ENCODE measurements around the gene CD300LF.
A peak's percentile ranks its signal among the peaks of the same experiment; 100 is the strongest.

The CD300LF gene

GRCh38 chr17:74760404-74761105 lies 47.8 kb upstream of the CD300LF start:
- Histone ChIP-seq H3K4me1 (ENCODE audit: insufficient read depth, low read length, severe bottlenecking) (peaks cover 7% of the 10 kb centered on the region), H3K27me3 (ENCODE audit: insufficient read depth, low read length) (no peaks in the 10 kb centered on the region), H3K4me3 (ENCODE audit: low read depth, low read length, poor library complexity, severe bottlenecking) (no peak overlapping the region), H3K9ac (ENCODE audit: low read length) (no peak overlapping the region), H3K9me2 (ENCODE audit: low read depth, low read length) (no peaks in the 10 kb centered on the region), H3K36me3 (ENCODE audit: insufficient read depth, low read length) (no peaks in the 10 kb centered on the region), H2AFZ (ENCODE audit: low read length) (no peak overlapping the region), H3K79me2 (ENCODE audit: insufficient read depth, low read length) (no peaks in the 10 kb centered on the region), H3K27ac (ENCODE audit: low read depth, low read length, poor library complexity, severe bottlenecking) (no peak overlapping the region), H3K9me3 (ENCODE audit: low read length) (no peaks in the 10 kb centered on the region), H3K4me2 (ENCODE audit: low read length) (no peak overlapping the region), H3F3A (ENCODE audit: insufficient read depth, low read length) (no peaks in the 10 kb centered on the region), H4K20me1 (ENCODE audit: insufficient read depth, low read length) (no peaks in the 10 kb centered on the region)
- TF ChIP-seq CTCF (IDR thresholded peaks at IDR 0.05; ENCODE audit: low read length) (no peak), EZH2 (IDR thresholded peaks at IDR 0.05; ENCODE audit: borderline replicate concordance, low read length) (no peak)

GRCh38 chr17:74759941-74760340 lies 47.2 kb upstream of the CD300LF start:
- Histone ChIP-seq H3K4me1 (ENCODE audit: insufficient read depth, low read length, severe bottlenecking) (peaks cover 7% of the 10 kb centered on the region), H3K79me2 (ENCODE audit: insufficient read depth, low read length) (no peaks in the 10 kb centered on the region), H3K36me3 (ENCODE audit: insufficient read depth, low read length) (no peaks in the 10 kb centered on the region), H3K9ac (ENCODE audit: low read length) (no peak overlapping the region), H3K27me3 (ENCODE audit: insufficient read depth, low read length) (no peaks in the 10 kb centered on the region), H3K27ac (ENCODE audit: low read depth, low read length, poor library complexity, severe bottlenecking) (no peak overlapping the region), H3F3A (ENCODE audit: insufficient read depth, low read length) (no peaks in the 10 kb centered on the region), H3K4me3 (ENCODE audit: low read depth, low read length, poor library complexity, severe bottlenecking) (no peak overlapping the region), H3K9me2 (ENCODE audit: low read depth, low read length) (no peaks in the 10 kb centered on the region), H2AFZ (ENCODE audit: low read length) (no peak overlapping the region), H3K4me2 (ENCODE audit: low read length) (no peak overlapping the region), H3K9me3 (ENCODE audit: low read length) (no peaks in the 10 kb centered on the region), H4K20me1 (ENCODE audit: insufficient read depth, low read length) (no peaks in the 10 kb centered on the region)
- no peak for TF ChIP-seq EZH2 (IDR thresholded peaks at IDR 0.05; ENCODE audit: borderline replicate concordance, low read length)
- TF ChIP-seq CTCF (IDR thresholded peaks at IDR 0.05; ENCODE audit: low read length) = no peak

GRCh38 chr17:74759243-74759801 lies 46.6 kb upstream of the CD300LF start:
- Histone ChIP-seq H4K20me1 (ENCODE audit: insufficient read depth, low read length) (no peaks in the 10 kb centered on the region), H3F3A (ENCODE audit: insufficient read depth, low read length) (no peaks in the 10 kb centered on the region), H3K79me2 (ENCODE audit: insufficient read depth, low read length) (no peaks in the 10 kb centered on the region), H3K36me3 (ENCODE audit: insufficient read depth, low read length) (no peaks in the 10 kb centered on the region), H3K4me3 (ENCODE audit: low read depth, low read length, poor library complexity, severe bottlenecking) (no peak overlapping the region), H3K4me2 (ENCODE audit: low read length) (no peak overlapping the region), H3K9me3 (ENCODE audit: low read length) (no peaks in the 10 kb centered on the region), H3K4me1 (ENCODE audit: insufficient read depth, low read length, severe bottlenecking) (peaks cover 7% of the 10 kb centered on the region), H3K27ac (ENCODE audit: low read depth, low read length, poor library complexity, severe bottlenecking) (no peak overlapping the region), H3K9ac (ENCODE audit: low read length) (no peak overlapping the region), H3K9me2 (ENCODE audit: low read depth, low read length) (no peaks in the 10 kb centered on the region), H3K27me3 (ENCODE audit: insufficient read depth, low read length) (no peaks in the 10 kb centered on the region), H2AFZ (ENCODE audit: low read length) (no peak overlapping the region)
- TF ChIP-seq CTCF (IDR thresholded peaks at IDR 0.05; ENCODE audit: low read length) (peak; percentile 16; the same call in 1 of the 2 replicates), EZH2 (IDR thresholded peaks at IDR 0.05; ENCODE audit: borderline replicate concordance, low read length) (no peak)

All from OCI-LY1 (cell line).